T-helper 2 cell treated with Interferon-gamma antibody and Interleukin-4, amounts not matched to agents 5 μg/mL and 100 μg/mL, for 36 hours (primary cell): ENCODE data around the gene COL4A4.
A peak's percentile ranks its signal among the peaks of the same experiment; 100 is the strongest.

Source experiments
- DNase-seq: peaks from one replicate; pipeline ENCODE4 v3.0.0; 2021; ENCODE audit warnings: low spot score
- H3K27ac Mint-ChIP-seq: one replicate; pipeline ENCODE4 v1.8.0; 2021; ENCODE audit warnings: mild to moderate bottlenecking, mixed read lengths
- H3K27me3 Mint-ChIP-seq: one replicate; pipeline ENCODE4 v1.8.0; 2021; ENCODE audit warnings: low read depth, mixed read lengths
- H3K36me3 Mint-ChIP-seq: one replicate; pipeline ENCODE4 v1.8.0; 2021; ENCODE audit warnings: low read depth, mixed read lengths
- H3K4me1 Mint-ChIP-seq: one replicate; pipeline ENCODE4 v1.8.0; 2021; ENCODE audit warnings: low read depth, mixed read lengths
- H3K4me3 Mint-ChIP-seq: one replicate; pipeline ENCODE4 v1.8.0; 2022; ENCODE audit warnings: mild to moderate bottlenecking, moderate library complexity, mixed read lengths
- H3K9me3 Mint-ChIP-seq: one replicate; pipeline ENCODE4 v1.8.0; 2021; ENCODE audit warnings: mixed read lengths

The COL4A4 gene

DNA sequence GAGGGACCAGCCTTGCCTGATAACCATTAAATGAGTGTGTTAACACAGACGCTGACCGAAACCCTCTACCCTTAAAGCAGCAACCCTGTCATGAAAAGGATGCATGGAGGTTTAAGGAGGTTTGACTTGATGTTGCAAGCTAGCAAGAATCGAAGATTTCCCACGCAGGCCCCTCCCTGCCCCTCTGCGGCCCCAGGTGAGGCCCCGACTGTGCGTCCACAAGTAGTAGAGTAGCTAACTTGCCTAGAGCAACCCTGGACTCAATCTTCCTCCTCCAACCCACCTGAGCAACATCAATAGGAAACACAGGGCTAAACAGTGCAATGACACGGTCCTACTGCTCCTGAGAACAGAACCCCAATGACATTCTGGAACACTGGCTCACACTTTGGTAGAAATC, 150.1 kb downstream of the COL4A4 start:
- no peak for DNase-seq
- Mint-ChIP-seq H3K4me1 (no peaks in the 10 kb centered on the region), H3K4me3 (no peak overlapping the region), H3K36me3 (no peaks in the 10 kb centered on the region), H3K27ac (no peak overlapping the region), H3K9me3 (no peaks in the 10 kb centered on the region), H3K27me3 (no peaks in the 10 kb centered on the region)

DNA sequence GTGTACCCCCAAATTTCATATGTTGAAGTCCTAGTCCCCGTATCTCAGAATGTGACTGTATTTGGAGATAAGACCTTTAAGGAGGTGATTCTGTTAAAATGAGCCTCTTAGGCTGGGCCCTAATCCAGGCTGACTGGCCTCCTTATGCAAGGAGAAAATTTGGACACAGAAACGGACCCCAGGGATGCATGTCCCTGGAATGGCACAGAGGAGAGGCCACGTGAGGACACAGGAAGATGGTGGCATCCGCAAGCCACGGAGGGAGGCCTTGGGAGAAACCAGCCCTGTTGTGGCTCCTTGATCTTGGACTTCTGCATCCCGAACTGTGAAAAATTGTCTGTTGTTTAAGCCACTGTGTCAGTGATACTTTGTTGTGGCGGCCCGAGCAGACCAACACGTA, 150.7 kb downstream of the COL4A4 start:
- H3K36me3 Mint-ChIP-seq: no peaks in the 10 kb centered on the region
- H3K27me3 Mint-ChIP-seq: no peaks in the 10 kb centered on the region
- no peak overlapping the region for H3K4me3 Mint-ChIP-seq
- no peak for DNase-seq
- no peaks in the 10 kb centered on the region for H3K4me1 Mint-ChIP-seq
- no peak overlapping the region for H3K27ac Mint-ChIP-seq
- H3K9me3 Mint-ChIP-seq: no peaks in the 10 kb centered on the region

DNA sequence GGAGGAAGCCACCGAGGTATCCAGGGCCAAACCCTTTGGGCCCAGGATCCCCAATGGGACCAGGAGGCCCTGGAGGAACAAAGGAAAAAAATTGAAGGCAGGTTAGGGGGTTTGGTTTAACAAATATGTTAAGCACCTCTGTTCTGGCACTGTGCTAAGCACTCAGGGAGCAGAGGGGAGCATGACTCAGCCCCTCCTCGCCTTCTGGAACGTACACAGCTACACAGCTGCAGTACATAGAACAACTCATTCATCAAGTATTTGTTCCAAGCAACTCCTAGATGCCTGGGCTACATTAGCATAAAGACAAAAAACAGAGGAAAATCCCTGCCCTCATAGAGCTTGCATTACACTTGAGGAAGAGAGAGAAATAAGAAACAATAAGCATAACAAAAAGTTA, 153.6 kb downstream of the COL4A4 start:
- Mint-ChIP-seq H3K27me3 (no peaks in the 10 kb centered on the region), H3K27ac (no peak overlapping the region), H3K4me1 (no peaks in the 10 kb centered on the region), H3K4me3 (no peak overlapping the region), H3K36me3 (no peaks in the 10 kb centered on the region), H3K9me3 (no peaks in the 10 kb centered on the region)
- no peak for DNase-seq

DNA sequence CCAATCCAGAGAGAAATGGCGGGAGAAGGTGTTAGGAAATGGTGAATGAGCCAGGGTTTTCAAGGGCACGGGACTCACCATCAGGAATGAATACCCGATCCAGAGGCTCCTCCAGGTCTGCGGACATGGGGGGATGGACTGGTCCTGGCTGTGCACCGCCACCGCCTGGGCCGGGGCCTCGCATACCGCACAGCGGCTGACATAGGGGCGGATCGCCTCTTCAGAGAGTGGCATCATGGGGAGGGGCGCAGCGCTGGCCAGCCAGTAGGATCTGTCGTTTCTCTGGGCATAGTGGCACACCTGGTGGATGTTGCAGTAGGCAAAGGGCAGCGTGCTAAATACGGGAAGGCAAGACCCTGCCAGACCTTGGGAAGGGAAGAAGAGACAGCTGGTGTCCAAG, 156.1 kb downstream of the COL4A4 start:
- Mint-ChIP-seq H3K4me3 (no peak overlapping the region), H3K27me3 (no peaks in the 10 kb centered on the region), H3K9me3 (no peaks in the 10 kb centered on the region), H3K36me3 (no peaks in the 10 kb centered on the region), H3K4me1 (no peaks in the 10 kb centered on the region), H3K27ac (no peak overlapping the region)
- DNase-seq: no peak

DNA sequence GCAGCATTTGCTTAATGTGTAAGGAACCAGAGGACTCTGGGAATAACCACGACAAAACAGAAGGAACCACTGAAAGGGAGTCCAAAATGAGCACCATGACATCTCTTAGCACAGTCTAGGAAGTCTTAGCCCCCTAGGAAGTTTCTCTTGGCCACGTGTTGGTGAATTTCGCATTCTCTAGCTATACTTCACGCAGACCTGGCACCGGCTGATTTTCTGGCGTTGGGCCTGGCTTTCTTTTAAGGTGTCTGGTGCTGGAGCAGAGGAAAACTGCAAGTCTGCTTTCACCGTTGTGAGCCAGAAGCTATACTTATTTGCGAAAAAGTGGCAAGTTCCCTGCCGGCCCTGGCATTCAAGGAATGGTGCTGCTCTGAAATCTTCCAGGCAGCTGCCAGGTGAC, 156.9 kb downstream of the COL4A4 start:
- Mint-ChIP-seq H3K9me3 (no peaks in the 10 kb centered on the region), H3K4me3 (no peak overlapping the region), H3K4me1 (no peaks in the 10 kb centered on the region), H3K27ac (no peak overlapping the region), H3K36me3 (no peaks in the 10 kb centered on the region), H3K27me3 (no peaks in the 10 kb centered on the region)
- no peak for DNase-seq

DNA sequence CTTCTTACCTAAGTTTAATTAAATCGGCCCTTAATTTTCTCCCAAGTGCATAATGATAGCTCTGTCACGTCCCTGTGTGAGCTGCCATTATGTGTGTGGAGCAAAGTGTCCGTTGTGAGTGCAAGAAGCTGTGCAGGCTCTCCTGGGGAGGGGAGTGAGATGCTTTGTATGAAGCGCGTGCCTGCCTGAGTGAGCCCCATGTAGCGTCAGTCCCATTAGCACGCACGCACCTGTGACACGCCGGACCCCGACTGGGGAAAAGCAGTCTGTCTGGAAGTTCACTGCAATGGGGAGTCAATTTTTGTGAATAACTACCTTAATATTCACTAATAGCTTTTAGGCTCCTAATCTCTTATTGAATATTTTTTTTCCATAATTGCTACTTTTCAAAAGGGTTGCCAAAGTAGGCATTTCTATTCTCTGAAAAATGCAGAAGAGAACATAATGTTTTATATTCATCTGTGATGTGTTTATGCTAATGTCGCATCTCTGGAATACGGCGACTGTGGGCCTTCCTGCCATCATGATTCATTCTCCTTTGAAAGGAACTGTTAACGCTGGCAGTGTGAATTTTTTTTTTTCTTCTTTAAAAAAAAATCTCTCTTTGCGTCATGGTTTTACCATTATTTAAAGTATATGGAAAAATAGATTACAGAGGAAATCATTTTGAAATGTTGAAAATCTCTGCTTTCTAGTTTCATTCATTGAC, 157.7 kb downstream of the COL4A4 start:
- Mint-ChIP-seq H3K4me3 (no peak overlapping the region), H3K9me3 (no peaks in the 10 kb centered on the region), H3K36me3 (no peaks in the 10 kb centered on the region), H3K27ac (no peak overlapping the region), H3K27me3 (no peaks in the 10 kb centered on the region), H3K4me1 (no peaks in the 10 kb centered on the region)
- DNase-seq: no peak

DNA sequence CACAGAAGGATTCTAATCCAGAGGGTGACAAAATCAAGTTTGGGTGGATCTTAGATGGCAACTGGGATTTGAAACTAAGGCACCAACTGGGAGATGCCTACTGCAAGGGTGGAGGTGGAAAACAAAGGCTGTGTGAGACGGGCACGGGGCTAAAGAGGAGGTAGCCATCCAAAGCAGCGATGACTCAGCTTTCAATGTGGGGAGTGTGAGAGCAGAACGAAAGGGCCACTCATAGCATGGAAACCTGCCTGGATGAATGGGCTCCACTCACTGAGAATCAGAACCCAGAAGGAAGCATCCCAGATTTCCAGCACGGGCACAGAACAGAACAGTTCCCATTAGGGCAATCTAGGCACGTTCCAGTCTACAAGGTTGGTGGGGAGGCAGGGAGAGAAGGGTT, 159.5 kb downstream of the COL4A4 start:
- Mint-ChIP-seq H3K9me3 (no peaks in the 10 kb centered on the region), H3K4me3 (no peak overlapping the region), H3K36me3 (no peaks in the 10 kb centered on the region), H3K27me3 (no peaks in the 10 kb centered on the region), H3K27ac (no peak overlapping the region), H3K4me1 (no peaks in the 10 kb centered on the region)
- no peak for DNase-seq

DNA sequence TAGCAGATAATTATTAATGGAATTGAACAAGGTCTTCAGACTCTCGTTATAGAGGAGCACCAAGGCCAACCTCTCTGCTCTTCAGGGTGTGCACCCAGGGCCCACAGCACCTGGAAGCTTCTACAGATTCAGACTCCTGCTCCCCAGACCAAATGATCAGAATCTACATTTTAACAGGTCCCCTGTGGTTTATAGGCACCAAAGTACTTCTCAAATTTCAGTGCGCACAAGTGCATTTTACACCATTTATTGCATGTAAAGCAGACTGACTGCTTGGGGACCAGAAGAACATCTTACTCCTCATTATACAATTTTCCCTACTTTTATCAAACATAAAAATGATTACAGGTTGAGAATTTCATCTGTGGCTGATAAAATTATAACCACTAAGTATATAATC, 163.9 kb downstream of the COL4A4 start:
- H3K27ac Mint-ChIP-seq: no peak overlapping the region

DNA sequence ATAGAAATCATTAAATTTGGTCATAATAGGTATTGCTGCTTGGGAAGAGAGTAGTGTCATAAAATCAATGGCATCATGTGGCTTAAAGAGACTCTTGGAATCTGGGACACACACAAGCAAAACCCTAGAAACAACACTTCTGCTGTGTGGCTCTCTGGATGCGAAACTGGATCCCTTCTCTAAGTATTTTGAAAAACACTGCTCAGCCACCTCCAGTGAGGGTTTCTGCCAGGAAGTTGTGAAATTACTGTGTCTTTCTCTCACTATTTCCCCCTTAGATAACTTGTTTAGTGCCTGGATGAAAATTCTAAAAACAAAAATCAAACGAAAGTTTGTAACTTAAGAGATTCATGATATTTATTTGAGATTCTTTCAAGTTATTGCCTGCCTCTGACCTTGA, 164.3 kb downstream of the COL4A4 start:
- Mint-ChIP-seq H3K27ac (no peak overlapping the region), H3K9me3 (no peaks in the 10 kb centered on the region), H3K27me3 (no peaks in the 10 kb centered on the region), H3K4me3 (no peak overlapping the region), H3K4me1 (peaks cover 3% of the 10 kb centered on the region), H3K36me3 (no peaks in the 10 kb centered on the region)
- DNase-seq: no peak

More for the DNA sequence above, 163.9 kb downstream of the COL4A4 start:
- H3K4me1 Mint-ChIP-seq: peaks cover 2% of the 10 kb centered on the region
- H3K36me3 Mint-ChIP-seq: no peaks in the 10 kb centered on the region
- no peaks in the 10 kb centered on the region for H3K27me3 Mint-ChIP-seq
- no peak overlapping the region for H3K4me3 Mint-ChIP-seq
- no peaks in the 10 kb centered on the region for H3K9me3 Mint-ChIP-seq
- DNase-seq: no peak

DNA sequence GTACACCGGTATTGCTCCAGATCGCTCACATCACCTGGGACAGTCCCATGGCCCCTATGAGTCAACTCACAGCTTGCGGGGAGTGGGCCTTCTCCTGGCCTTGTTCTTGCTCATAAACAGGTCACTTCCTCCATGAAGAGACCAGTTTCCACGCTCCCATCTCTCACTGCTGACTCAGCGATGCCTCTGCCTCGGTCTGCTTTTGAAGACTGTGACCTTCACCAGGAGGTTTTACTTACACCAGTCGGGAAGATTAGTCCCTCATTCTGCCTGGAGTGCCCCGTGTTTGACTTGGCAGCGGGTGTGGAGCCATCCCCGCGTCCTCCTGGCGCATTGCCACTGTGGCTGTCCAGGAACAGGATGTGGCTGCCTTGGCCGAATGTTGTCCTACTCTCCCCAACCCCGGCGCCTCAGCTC, 168.4 kb downstream of the COL4A4 start:
- no peak overlapping the region for H3K27ac Mint-ChIP-seq
- H3K4me3 Mint-ChIP-seq: no peak overlapping the region
- H3K36me3 Mint-ChIP-seq: no peaks in the 10 kb centered on the region
- peaks cover 3% of the 10 kb centered on the region for H3K4me1 Mint-ChIP-seq
- H3K9me3 Mint-ChIP-seq: no peaks in the 10 kb centered on the region
- peak; percentile 67 for DNase-seq
- no peaks in the 10 kb centered on the region for H3K27me3 Mint-ChIP-seq

DNA sequence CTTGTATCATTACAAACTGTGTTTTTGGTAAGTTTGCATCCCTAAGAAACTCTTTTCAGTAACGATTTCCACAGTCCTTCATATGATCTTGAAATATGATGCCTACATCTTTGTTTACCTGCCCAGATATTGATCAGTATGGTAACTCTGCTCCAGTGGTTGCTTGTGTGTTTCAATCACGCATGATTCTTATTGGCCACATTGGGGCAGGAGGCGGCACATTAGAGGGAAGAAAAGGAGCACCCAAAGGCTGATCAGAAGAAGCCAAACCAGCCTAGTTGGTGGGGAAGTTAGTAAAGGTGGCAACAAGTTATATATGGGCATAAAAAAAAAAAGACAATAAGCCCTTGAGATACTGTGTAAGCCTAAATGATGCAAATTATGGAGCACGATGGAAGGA, 169.2 kb downstream of the COL4A4 start:
- no peak overlapping the region for H3K4me3 Mint-ChIP-seq
- H3K27ac Mint-ChIP-seq: no peak overlapping the region
- no peaks in the 10 kb centered on the region for H3K36me3 Mint-ChIP-seq
- no peak for DNase-seq
- H3K9me3 Mint-ChIP-seq: no peaks in the 10 kb centered on the region
- H3K4me1 Mint-ChIP-seq: peaks cover 3% of the 10 kb centered on the region
- H3K27me3 Mint-ChIP-seq: no peaks in the 10 kb centered on the region

DNA sequence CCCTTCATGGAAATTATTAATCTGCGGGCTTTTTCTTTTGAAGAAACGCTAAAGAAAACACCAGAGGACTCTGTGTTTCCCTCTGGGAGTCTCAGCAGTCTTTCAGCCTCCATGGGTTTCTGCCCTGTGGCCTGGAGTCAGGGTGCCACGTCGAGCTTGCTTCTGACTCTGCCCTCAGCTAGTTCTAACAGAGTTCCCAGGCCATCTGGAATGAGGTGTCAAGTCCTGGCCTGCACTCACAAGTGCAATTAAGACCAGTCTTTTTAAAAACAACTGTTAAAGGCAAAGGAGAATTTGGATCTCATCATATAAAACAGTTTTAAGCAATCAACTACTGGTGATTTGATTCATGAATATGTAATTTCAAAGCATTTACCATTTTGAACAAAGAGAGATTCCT, 170.8 kb downstream of the COL4A4 start:
- DNase-seq: no peak
- Mint-ChIP-seq H3K4me3 (no peak overlapping the region), H3K36me3 (no peaks in the 10 kb centered on the region), H3K27me3 (no peaks in the 10 kb centered on the region), H3K4me1 (peaks cover 1% of the 10 kb centered on the region), H3K9me3 (no peaks in the 10 kb centered on the region), H3K27ac (no peak overlapping the region)

DNA sequence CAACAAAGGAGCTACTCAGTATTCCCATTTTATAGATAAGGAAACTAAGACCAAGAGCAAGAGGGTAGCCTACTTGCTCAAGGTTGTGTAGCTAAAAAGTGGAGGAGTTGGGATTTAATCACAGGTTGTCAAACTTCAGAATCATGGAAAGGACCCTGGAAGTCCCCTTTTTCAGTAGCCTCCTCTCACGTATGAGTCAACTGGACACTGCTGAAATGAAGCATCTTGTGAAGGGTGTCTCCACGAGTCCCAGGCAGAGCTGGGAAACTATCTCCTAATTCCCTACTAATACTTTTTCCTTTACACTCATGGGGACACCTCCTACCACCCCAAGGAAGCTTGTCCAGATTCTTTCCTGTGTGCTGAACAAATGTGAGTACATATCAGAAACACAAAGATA, 172.3 kb downstream of the COL4A4 start:
- Mint-ChIP-seq H3K27ac (no peak overlapping the region), H3K9me3 (no peaks in the 10 kb centered on the region), H3K4me1 (peaks cover 1% of the 10 kb centered on the region), H3K27me3 (no peaks in the 10 kb centered on the region), H3K36me3 (no peaks in the 10 kb centered on the region), H3K4me3 (no peak overlapping the region)
- DNase-seq: no peak

DNA sequence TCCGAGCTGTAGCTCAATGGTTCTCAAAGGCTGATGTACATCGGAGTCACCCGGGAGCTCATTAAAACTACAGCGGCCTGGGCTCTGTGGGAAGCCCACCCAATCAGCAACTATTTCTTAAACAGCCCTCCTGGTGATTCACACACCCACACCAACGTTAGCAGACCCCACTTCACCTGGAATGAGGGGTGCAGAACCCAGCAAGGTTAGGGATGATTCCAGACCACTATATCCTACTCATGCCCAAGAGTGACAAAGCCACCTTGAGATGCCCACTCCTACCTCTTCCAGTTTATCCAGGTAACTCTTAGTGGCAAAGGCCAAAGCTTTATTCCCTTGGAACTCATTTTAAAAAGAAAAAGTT, 178.4 kb downstream of the COL4A4 start:
- no peaks in the 10 kb centered on the region for H3K27me3 Mint-ChIP-seq
- H3K27ac Mint-ChIP-seq: no peak overlapping the region
- H3K4me3 Mint-ChIP-seq: no peak overlapping the region
- no peaks in the 10 kb centered on the region for H3K36me3 Mint-ChIP-seq
- H3K4me1 Mint-ChIP-seq: peaks cover 28% of the 10 kb centered on the region
- DNase-seq: no peak
- H3K9me3 Mint-ChIP-seq: no peaks in the 10 kb centered on the region
